HL-60 (cell line): Measurements from ENCODE around the gene MARVELD1.

Experiments used
- DNase-seq, 2 experiments: peaks; one replicate each; pipeline ENCODE4 v3.0.0-alpha.2; 2010 to 2020; ENCODE audit warnings: low read depth in 1 of 2, low spot score in 1 of 2
- H3K27ac ChIP-seq: fragments of 250-450 bp; sonication (Bioruptor Pico); replicated peaks from 2 replicates; pipeline ENCODE4 v1.5.1; 2020; ENCODE audit warnings: mild to moderate bottlenecking, moderate library complexity
- H3K27me3 ChIP-seq: fragments of 250-450 bp; sonication (Bioruptor Pico); 2 replicates; pipeline ENCODE4 v1.5.1; 2021; ENCODE audit warnings: mild to moderate bottlenecking, moderate library complexity; ENCODE audit not compliant: insufficient read depth, poor library complexity, severe bottlenecking
- H3K4me3 ChIP-seq: replicated peaks from 2 replicates; pipeline ENCODE4 v1.5.1; 2011; ENCODE audit warnings: mild to moderate bottlenecking, control low read depth, low read length; ENCODE audit not compliant: insufficient read depth
- CTCF ChIP-seq: IDR thresholded peaks from one replicate; pipeline ENCODE4 v1.5.1; 2011; ENCODE audit warnings: low read length, control low read depth, inconsistent platforms; ENCODE audit not compliant: insufficient read depth
- GABPA ChIP-seq: IDR thresholded peaks from 2 replicates; pipeline ENCODE4 v1.6.1; 2012; ENCODE audit warnings: low read depth
- POLR2AphosphoS5 ChIP-seq: IDR thresholded peaks from 2 replicates; pipeline ENCODE4 v1.6.1; 2012; ENCODE audit warnings: low read depth
- REST ChIP-seq: IDR thresholded peaks from 2 replicates; pipeline ENCODE4 v1.6.1; 2012; ENCODE audit warnings: low read depth; ENCODE audit not compliant: insufficient replicate concordance
- SPI1 ChIP-seq: IDR thresholded peaks from 2 replicates; pipeline ENCODE4 v1.6.1; 2012; ENCODE audit warnings: low read depth, mild to moderate bottlenecking, borderline replicate concordance

MARVELD1 gene

GRCh38 chr10:97765201-97765600 is 51.7 kb downstream of the MARVELD1 start:
- no peak overlapping the region for H3K27ac ChIP-seq
- no peak overlapping the region for H3K4me3 ChIP-seq
- no peak for TF ChIP-seq REST
- no peak for TF ChIP-seq GABPA
- TF ChIP-seq SPI1: no peak
- no peak for TF ChIP-seq CTCF
- no peak for TF ChIP-seq POLR2AphosphoS5
- peaks cover 5% of the 10 kb centered on the region for H3K27me3 ChIP-seq
- DNase-seq: no peak

GRCh38 chr10:97766106-97766810 is 52.7 kb downstream of the MARVELD1 start:
- no peak for DNase-seq
- no peak overlapping the region for H3K27ac ChIP-seq
- H3K4me3 ChIP-seq: no peak overlapping the region
- TF ChIP-seq POLR2AphosphoS5 (no peak), SPI1 (no peak), CTCF (no peak), GABPA (no peak), REST (no peak)
- peaks cover 15% of the 10 kb centered on the region for H3K27me3 ChIP-seq

- DNase-seq: no peak
- Histone ChIP-seq H3K4me3 (no peak overlapping the region), H3K27me3 (peaks cover 20% of the 10 kb centered on the region), H3K27ac (no peak overlapping the region)
- TF ChIP-seq SPI1: no peak
Observed at GRCh38 chr10:97766996-97767924, 53.7 kb downstream of the MARVELD1 start.
